ENCODE data around the gene STXBP6. TPM values are rescaled to one million over a fixed set of nuclear protein-coding genes. Genes with fewer than 3 reads are reported as not detected.
"Not testable (repeated sequence)": the region's sequence is repeated elsewhere in the genome, so short reads cannot be mapped to it uniquely, and the experiment has no call there.

STXBP6 gene
- total RNA-seq, 2 experiments from 2014 or later, result not detected

DNA sequence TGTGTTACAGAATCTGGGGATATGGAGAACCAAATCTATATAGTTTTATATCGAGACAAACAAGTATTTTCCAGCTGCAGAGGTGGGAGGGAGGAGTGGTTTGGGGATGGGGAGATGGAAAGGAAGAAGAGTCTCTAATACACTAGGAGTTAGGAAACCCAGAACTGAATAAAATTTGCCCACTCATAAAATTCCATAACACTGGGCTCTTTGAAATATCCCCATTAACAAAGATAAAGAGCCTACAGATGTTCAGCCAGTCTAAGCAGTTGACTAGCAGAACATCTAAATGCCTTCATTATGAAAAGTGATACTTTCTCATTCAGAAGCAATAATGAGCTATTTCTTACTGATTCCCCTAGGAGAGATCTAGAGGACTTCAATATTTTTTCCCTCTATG, 264.2 kb downstream of the STXBP6 start:
- H3K9me3 Mint-ChIP-seq (ENCODE audit: low read depth), result no peaks in the 10 kb centered on the region
- no peaks in the 10 kb centered on the region for H3K36me3 Mint-ChIP-seq (ENCODE audit: low read depth)
- ATAC-seq, result no peak
- H3K27ac Mint-ChIP-seq, result no peak overlapping the region
- no peak overlapping the region for H3K4me3 Mint-ChIP-seq
- intact Hi-C loops (cut with DNase I, micrococcal nuclease), result no loop called here
- POLR2A ChIA-PET, result no interaction called here
- no peak for DNase-seq
- H3K4me1 Mint-ChIP-seq, result no peaks in the 10 kb centered on the region
- peaks cover 6% of the 10 kb centered on the region for H3K27me3 Mint-ChIP-seq
- CTCF ChIA-PET, result no interaction called here

DNA sequence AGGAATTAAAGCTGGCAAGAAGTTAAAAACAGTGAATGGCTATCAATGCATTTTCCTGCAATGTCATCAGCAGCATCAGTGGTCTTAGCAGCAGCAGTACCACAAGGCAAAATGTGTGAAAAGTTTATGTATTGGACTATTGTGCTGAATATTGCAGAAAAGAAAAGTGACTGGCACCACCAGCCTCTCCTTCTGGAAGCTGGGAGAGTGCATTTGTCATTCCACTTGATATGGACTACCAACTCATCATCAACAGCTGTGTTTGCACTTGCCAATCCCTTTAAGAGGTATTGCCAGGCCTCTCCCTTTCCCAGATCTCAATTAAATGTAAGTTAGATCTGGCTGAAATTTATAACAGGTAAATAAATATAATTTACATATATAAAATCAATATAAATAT, 265.0 kb downstream of the STXBP6 start:
- ATAC-seq (no peak), DNase-seq (no peak)
- Mint-ChIP-seq H3K9me3 (ENCODE audit: low read depth) (no peaks in the 10 kb centered on the region), H3K27me3 (peaks cover 6% of the 10 kb centered on the region), H3K27ac (no peak overlapping the region), H3K4me3 (no peak overlapping the region), H3K36me3 (ENCODE audit: low read depth) (no peaks in the 10 kb centered on the region), H3K4me1 (no peaks in the 10 kb centered on the region)
- ChIA-PET POLR2A (no interaction called here), CTCF (no interaction called here)
- intact Hi-C loops (cut with DNase I, micrococcal nuclease), result no loop called here

DNA sequence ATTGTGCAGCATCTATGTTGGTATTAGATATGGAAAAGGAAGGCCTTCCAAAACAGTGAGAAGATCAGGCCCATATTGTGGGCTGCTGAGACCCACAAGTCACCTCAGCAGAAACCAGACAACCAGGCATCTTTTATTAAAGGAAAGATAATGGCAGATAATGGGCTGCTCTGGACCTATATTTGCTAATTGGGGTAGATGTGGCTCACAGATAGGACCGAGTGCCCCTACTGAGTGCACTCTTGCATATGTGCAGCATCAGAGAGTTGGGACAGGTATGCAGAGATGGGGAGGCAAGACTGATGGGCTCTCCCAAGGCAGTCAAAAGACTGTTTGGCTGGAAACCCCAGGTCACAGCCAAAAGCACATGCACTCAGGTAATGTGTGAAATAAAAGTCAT, 266.2 kb downstream of the STXBP6 start:
- ChIA-PET POLR2A (no interaction called here), CTCF (interaction anchor here (1.0 kb wide), 1 partner anchor 77 kb away, joined by 4 read pairs; no protein-coding TSS in a partner anchor)
- Mint-ChIP-seq H3K27me3 (peaks cover 6% of the 10 kb centered on the region), H3K27ac (no peak overlapping the region), H3K4me1 (no peaks in the 10 kb centered on the region), H3K4me3 (no peak overlapping the region), H3K9me3 (ENCODE audit: low read depth) (no peaks in the 10 kb centered on the region), H3K36me3 (ENCODE audit: low read depth) (no peaks in the 10 kb centered on the region)
- intact Hi-C loops (cut with DNase I, micrococcal nuclease), result no loop called here
- ATAC-seq (no peak), DNase-seq (no peak)

DNA sequence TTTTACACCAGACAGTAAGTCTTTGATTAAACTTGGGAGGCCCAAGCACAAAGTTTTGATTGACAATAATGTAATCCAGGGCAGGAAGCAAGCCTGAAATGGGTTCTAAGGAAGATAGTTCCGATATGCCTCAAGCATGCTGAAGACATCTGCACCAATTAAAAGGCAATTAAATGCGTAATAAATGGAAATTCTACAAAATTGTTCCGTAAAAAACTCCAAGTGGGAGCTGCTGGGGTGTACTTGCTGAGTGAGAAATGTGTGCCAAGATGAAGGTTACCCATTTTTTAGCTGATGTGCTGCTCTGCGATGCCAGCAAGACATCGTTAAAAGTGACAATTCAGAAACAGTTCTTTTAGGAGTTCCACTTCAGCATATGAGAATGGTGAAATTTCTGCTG, 269.7 kb downstream of the STXBP6 start:
- no peaks in the 10 kb centered on the region for H3K4me1 Mint-ChIP-seq
- no peaks in the 10 kb centered on the region for H3K9me3 Mint-ChIP-seq (ENCODE audit: low read depth)
- no peak overlapping the region for H3K27ac Mint-ChIP-seq
- ChIA-PET CTCF (interaction anchor here (0.7 kb wide), 1 partner anchor 1609 kb away, joined by 3 read pairs; no protein-coding TSS in a partner anchor), POLR2A (no interaction called here)
- DNase-seq, result no peak
- ATAC-seq, result no peak
- intact Hi-C loops (cut with DNase I, micrococcal nuclease), result no loop called here
- peaks cover 2% of the 10 kb centered on the region for H3K27me3 Mint-ChIP-seq
- H3K36me3 Mint-ChIP-seq (ENCODE audit: low read depth), result no peaks in the 10 kb centered on the region
- H3K4me3 Mint-ChIP-seq, result no peak overlapping the region

GRCh38 chr14:24777678-24778077, 272.3 kb downstream of the STXBP6 start:
- intact Hi-C loops (cut with DNase I, micrococcal nuclease), result no loop called here
- POLR2A ChIA-PET, result interaction anchor here (0.6 kb wide), 2 partner anchors 21 to 403 kb away, joined by 3 to 5 read pairs; no protein-coding TSS in a partner anchor
- Mint-ChIP-seq H3K27me3 (peaks cover 14% of the 10 kb centered on the region), H3K27ac (no peak overlapping the region), H3K4me3 (no peak overlapping the region), H3K36me3 (ENCODE audit: low read depth) (no peaks in the 10 kb centered on the region), H3K9me3 (ENCODE audit: low read depth) (no peaks in the 10 kb centered on the region), H3K4me1 (no peaks in the 10 kb centered on the region)
- DNase-seq, result no peak
- ATAC-seq, result no peak
- CTCF ChIA-PET, result interaction anchor here (0.5 to 1.1 kb wide), 3 partner anchors 52 to 69 kb away, joined by 3 read pairs; no protein-coding TSS in a partner anchor

DNA sequence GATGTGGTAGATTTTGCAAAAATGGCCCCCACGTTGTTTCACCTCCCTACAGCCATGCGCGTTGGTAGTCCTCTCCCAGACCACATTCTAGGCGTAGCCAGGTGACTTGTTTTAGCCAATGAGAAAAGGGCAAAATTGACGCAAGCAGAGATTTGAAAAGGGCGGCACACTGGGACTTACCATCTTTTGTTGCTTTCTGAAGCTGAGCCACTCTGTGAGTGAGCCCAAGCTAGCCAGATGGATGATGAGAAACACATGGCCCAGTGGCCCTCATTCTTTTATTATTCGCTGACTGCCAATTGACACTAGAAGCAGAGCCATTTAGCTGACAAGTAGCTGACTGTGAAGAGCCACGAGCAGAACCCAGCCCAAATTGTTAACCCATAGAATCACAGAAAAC, 274.0 kb downstream of the STXBP6 start:
- H3K4me3 Mint-ChIP-seq, result no peak overlapping the region
- H3K27me3 Mint-ChIP-seq, result peaks cover 22% of the 10 kb centered on the region
- ATAC-seq (no peak), DNase-seq (no peak)
- ChIA-PET CTCF (interaction anchor here (1.1 kb wide), 1 partner anchor 66 kb away, joined by 3 read pairs; no protein-coding TSS in a partner anchor), POLR2A (no interaction called here)
- H3K4me1 Mint-ChIP-seq, result no peaks in the 10 kb centered on the region
- intact Hi-C loops (cut with DNase I, micrococcal nuclease), result no loop called here
- H3K27ac Mint-ChIP-seq, result no peak overlapping the region
- no peaks in the 10 kb centered on the region for H3K36me3 Mint-ChIP-seq (ENCODE audit: low read depth)
- H3K9me3 Mint-ChIP-seq (ENCODE audit: low read depth), result no peaks in the 10 kb centered on the region

GRCh38 chr14:24774187-24774915, 275.6 kb downstream of the STXBP6 start:
- H3K4me3 Mint-ChIP-seq, result no peak overlapping the region
- ATAC-seq (no peak), DNase-seq (no peak)
- intact Hi-C loops (cut with DNase I, micrococcal nuclease), result no loop called here
- no peaks in the 10 kb centered on the region for H3K9me3 Mint-ChIP-seq (ENCODE audit: low read depth)
- ChIA-PET POLR2A (no interaction called here), CTCF (interaction anchor here (1.1 kb wide), 1 partner anchor 14 kb away, joined by 3 read pairs; no protein-coding TSS in a partner anchor)
- no peaks in the 10 kb centered on the region for H3K36me3 Mint-ChIP-seq (ENCODE audit: low read depth)
- no peak overlapping the region for H3K27ac Mint-ChIP-seq
- H3K4me1 Mint-ChIP-seq, result no peaks in the 10 kb centered on the region
- H3K27me3 Mint-ChIP-seq, result peaks cover 28% of the 10 kb centered on the region

GRCh38 chr14:24773564-24773963, 276.4 kb downstream of the STXBP6 start:
- H3K27ac Mint-ChIP-seq; CTCF ChIA-PET; ATAC-seq; H3K36me3 Mint-ChIP-seq (ENCODE audit: low read depth); POLR2A ChIA-PET; H3K4me3 Mint-ChIP-seq; DNase-seq; intact Hi-C loops (cut with DNase I, micrococcal nuclease); H3K9me3 Mint-ChIP-seq (ENCODE audit: low read depth); H3K4me1 Mint-ChIP-seq: not testable (repeated sequence)
- H3K27me3 Mint-ChIP-seq, result peaks cover 28% of the 10 kb centered on the region

- Mint-ChIP-seq H3K9me3 (ENCODE audit: low read depth) (no peaks in the 10 kb centered on the region), H3K36me3 (ENCODE audit: low read depth) (no peaks in the 10 kb centered on the region), H3K27me3 (peaks cover 29% of the 10 kb centered on the region), H3K4me1 (no peaks in the 10 kb centered on the region), H3K27ac (no peak overlapping the region), H3K4me3 (no peak overlapping the region)
- no peak for ATAC-seq
- intact Hi-C loops (cut with DNase I, micrococcal nuclease), result no loop called here
- ChIA-PET POLR2A (no interaction called here), CTCF (no interaction called here)
- no peak for DNase-seq
Measured at GRCh38 chr14:24766434-24766833, 283.5 kb downstream of the STXBP6 start.

DNA sequence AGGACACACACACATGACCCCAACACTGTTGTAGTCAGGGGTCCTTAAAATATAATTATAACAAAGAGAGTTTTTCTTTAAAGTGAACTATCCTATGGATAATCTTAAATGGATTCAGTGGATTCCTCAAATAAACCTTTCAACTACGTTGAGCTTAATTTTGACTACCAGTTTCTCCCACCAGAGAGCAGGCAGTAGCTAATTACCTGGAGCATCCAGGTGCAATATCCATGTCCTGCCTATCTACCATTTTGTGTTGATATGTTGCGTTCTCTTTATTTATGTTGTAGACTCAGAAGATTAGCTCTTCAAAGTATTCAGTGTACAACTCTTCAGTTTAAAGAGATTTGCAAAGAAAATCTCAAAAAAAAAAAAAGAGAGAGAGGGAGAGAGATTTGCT, 288.8 kb downstream of the STXBP6 start:
- Mint-ChIP-seq H3K9me3 (ENCODE audit: low read depth) (no peaks in the 10 kb centered on the region), H3K4me3 (no peak overlapping the region), H3K4me1 (no peaks in the 10 kb centered on the region), H3K36me3 (ENCODE audit: low read depth) (no peaks in the 10 kb centered on the region), H3K27me3 (peaks cover 17% of the 10 kb centered on the region), H3K27ac (no peak overlapping the region)
- no peak for ATAC-seq
- intact Hi-C loops (cut with DNase I, micrococcal nuclease), result no loop called here
- DNase-seq, result no peak
- ChIA-PET CTCF (interaction anchor here (0.6 kb wide), 1 partner anchor 155 kb away, joined by 3 read pairs; no protein-coding TSS in a partner anchor), POLR2A (no interaction called here)

All from activated CD4-positive, alpha-beta T cell treated with anti-CD3 and anti-CD28 coated beads for 36 hours (primary cell).